ENCODE data around the gene RNF146. TPM values are rescaled to one million over a fixed set of nuclear protein-coding genes. Genes with fewer than 3 reads are reported as not detected.
A peak's percentile ranks its signal among the peaks of the same experiment; 100 is the strongest.

Gene RNF146
- total and polyA plus RNA-seq, 10 of the 15 experiments (the other 5 are each of a cell fraction or from before 2014, with no cell fraction given): 9.3 to 33.0 (median 17.8) TPM

DNA sequence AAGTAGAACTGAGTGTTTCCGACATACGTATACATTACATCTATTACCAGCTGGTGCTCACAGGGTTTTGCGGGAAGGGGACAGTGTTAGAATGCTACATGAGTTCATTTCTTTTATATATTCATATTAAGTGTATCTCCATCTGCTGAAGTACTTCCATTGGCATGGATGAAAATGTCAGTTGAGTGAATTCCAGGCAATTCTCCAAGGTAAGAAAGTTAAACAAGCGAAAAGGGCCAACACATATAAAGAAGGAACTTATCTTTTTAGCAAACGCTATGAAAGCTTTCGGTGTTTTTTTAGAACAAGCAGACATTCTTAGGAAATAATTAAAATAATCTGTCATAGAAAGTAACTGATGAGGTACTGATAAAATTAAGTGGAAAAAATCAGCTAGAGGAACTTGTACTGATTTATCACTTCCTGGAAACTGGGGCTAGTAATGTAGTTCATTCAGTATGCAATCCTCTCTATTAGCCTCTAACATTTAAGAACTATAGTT is 34.6 kb downstream of the RNF146 start (continued):
- TF ChIP-seq STAT3 (IDR thresholded peaks at IDR 0.05; ENCODE audit: low read depth, low read length) (no peak), POLR2A (IDR thresholded peaks at IDR 0.05; ENCODE audit: low read depth, low read length) (no peak), E2F4 (IDR thresholded peaks at IDR 0.05; ENCODE audit: low read depth, low read length) (no peak)
- TF ChIP-seq, protein P1, sequence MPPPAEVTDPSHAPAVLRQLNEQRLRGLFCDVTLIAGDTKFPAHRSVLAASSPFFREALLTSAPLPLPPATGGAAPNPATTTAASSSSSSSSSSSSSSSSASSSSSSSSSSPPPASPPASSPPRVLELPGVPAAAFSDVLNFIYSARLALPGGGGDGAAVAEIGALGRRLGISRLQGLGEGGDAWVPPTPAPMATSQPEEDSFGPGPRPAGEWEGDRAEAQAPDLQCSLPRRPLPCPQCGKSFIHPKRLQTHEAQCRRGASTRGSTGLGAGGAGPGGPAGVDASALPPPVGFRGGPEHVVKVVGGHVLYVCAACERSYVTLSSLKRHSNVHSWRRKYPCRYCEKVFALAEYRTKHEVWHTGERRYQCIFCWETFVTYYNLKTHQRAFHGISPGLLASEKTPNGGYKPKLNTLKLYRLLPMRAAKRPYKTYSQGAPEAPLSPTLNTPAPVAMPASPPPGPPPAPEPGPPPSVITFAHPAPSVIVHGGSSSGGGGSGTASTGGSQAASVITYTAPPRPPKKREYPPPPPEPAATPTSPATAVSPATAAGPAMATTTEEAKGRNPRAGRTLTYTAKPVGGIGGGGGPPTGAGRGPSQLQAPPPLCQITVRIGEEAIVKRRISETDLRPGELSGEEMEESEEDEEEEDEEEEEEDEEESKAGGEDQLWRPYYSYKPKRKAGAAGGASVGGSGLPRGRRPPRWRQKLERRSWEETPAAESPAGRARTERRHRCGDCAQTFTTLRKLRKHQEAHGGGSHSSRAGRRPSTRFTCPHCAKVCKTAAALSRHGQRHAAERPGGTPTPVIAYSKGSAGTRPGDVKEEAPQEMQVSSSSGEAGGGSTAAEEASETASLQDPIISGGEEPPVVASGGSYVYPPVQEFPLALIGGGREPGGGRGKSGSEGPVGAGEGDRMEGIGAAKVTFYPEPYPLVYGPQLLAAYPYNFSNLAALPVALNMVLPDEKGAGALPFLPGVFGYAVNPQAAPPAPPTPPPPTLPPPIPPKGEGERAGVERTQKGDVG (CRISPR knock-in tag; IDR thresholded peaks at IDR 0.05): no peak

DNA sequence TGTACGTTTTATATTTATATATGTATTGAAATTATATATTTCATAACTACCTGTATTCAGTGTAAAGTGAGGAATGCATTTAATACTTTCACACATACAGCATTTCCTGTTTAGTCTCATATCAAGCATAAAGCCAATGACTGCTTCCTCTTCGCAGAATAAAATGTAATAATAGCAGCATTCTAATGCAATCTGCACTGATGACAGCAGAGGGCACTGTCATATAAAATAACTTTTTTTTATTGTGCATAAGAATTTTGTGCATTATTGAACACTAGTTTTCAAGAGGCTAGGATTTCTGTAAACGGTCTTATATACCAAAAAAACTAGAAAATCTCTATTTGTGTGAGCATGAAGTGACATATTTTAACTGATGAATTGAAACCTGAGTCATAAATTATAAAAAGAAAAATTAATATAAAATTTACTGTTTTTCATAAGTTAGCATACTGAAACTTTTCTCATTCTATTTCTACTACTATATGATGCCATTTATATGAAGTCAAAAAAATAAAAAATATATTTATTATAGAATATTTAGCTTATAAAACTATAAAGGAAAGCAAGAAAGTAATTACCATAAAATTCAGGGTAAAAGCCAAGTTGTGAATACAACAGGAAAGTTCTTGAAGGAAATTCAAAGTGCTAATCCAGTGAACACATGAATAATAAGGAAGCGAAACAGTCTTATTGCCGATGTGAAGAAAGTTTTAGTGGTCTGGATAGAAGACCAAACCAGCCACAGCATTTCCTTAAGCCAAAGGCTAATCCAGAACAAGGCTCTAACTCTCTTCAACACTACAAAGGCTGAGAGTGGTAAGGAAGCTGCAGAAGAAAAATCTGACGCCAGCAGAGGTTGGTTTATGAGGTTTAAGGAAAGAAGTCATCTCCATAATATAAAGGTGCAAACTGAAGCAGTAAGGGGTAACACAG is 36.3 kb downstream of the RNF146 start:
- Histone ChIP-seq H3K79me2 (ENCODE audit: control insufficient read depth, insufficient read depth, low read length) (no peaks in the 10 kb centered on the region; the same call in 1 of the 2 replicates), H3K27ac (ENCODE audit: control insufficient read depth, insufficient read depth) (0 out of 2 replicates have a peak overlapping the region, but pooled peaks have one; percentile 33), H3K4me2 (ENCODE audit: control insufficient read depth, insufficient read depth) (peak overlapping the region; percentile 33; the same call in 1 of the 2 replicates), H3K27me3 (replicated peaks in 1 of 2; ENCODE audit: control insufficient read depth in 2 of 2, insufficient read depth in 2 of 2, low read length in 1 of 2) (no peaks in the 10 kb centered on the region), H2AFZ (ENCODE audit: control insufficient read depth, low read depth, low read length) (no peak overlapping the region), H3K36me3 (ENCODE audit: control insufficient read depth in 2 of 2, insufficient read depth in 2 of 2, low read length in 1 of 2) (peaks cover 0 to 5% of the 10 kb centered on the region in 2 experiments; a peak in 1 of 4 replicates), H4K20me1 (ENCODE audit: control insufficient read depth, insufficient read depth) (no peaks in the 10 kb centered on the region), H3K4me1 (ENCODE audit: control insufficient read depth, insufficient read depth, low read length) (peaks cover 5% of the 10 kb centered on the region), H3K4me3 (no peak overlapping the region), H3K9me3 (replicated peaks; ENCODE audit: control insufficient read depth, insufficient read depth, low read length) (no peaks in the 10 kb centered on the region; the same call in 2 of the 3 replicates), H3K9ac (ENCODE audit: control insufficient read depth, insufficient read depth, low read length) (no peak overlapping the region)
- DNase-seq (ENCODE audit: low read depth, low spot score) (no peak), FAIRE-seq (no peak), ATAC-seq (peak; percentile 86)
- WGBS (ENCODE audit: insufficient coverage, insufficient replicate concordance, low lambda C conversion rate, missing lambda C conversion rate): 29% methylated on average over 6 of the region's 6 CpGs
- CTCF ChIA-PET: interaction anchor here (0.6 to 6.3 kb wide), 23 partner anchors 9 to 237 kb away, joined by 3 to 81 read pairs (median 5); partner anchors contain the start of gene RNF146
- SMC1A ChIA-PET (ENCODE audit: uncharacterized antibody, unreplicated experiment): interaction anchor here (0.8 to 3.7 kb wide), 18 partner anchors 9 to 236 kb away, joined by 3 to 44 read pairs (median 4); no protein-coding TSS in a partner anchor
- RAD21 ChIA-PET (ENCODE audit: unreplicated experiment): interaction anchor here (0.9 to 3.5 kb wide), 17 partner anchors 11 to 246 kb away, joined by 3 to 41 read pairs (median 5); partner anchors contain the start of gene ECHDC1
- in situ Hi-C loops (cut with MboI): loop anchor here (10.0 kb wide), 1 partner anchor 232 kb away; no protein-coding TSS in a partner anchor
- BruUV-seq (replicated peaks): no TSS peak
- intact Hi-C loops (cut with micrococcal nuclease; ENCODE audit: unreplicated experiment): loop anchor here (1.0 to 2.0 kb wide), 3 partner anchors 117 to 236 kb away; no protein-coding TSS in a partner anchor
- POLR2A ChIA-PET: interaction anchor here (1.0 to 1.5 kb wide), 3 partner anchors 37 to 118 kb away, joined by 3 to 4 read pairs (median 3); partner anchors contain the start of gene RNF146
- TF ChIP-seq WRNIP1 (IDR thresholded peaks at IDR 0.05; ENCODE audit: borderline replicate concordance, low read depth, low read length) (no peak), HCFC1 (IDR thresholded peaks at IDR 0.05; ENCODE audit: low read length) (no peak), ETV6 (conservative IDR thresholded peaks at IDR 0.05 in 1 of 2, IDR thresholded peaks at IDR 0.05 in 1 of 2; ENCODE audit: borderline replicate concordance in 1 of 2, low read depth in 1 of 2) (no peak; a peak in 1 of 4 replicates), SREBF2 (IDR thresholded peaks at IDR 0.05; ENCODE audit: low read length) (no peak), MTA2 (IDR thresholded peaks at IDR 0.05; ENCODE audit: low read depth) (no peak), ZNF592 (IDR thresholded peaks at IDR 0.05) (no peak), ZSCAN29 (IDR thresholded peaks at IDR 0.05) (no peak)
